Choroid plexus epithelial cell (primary cell): ENCODE measurements around the gene SAMD11.

Source experiments
- DNase-seq: peaks from one replicate; pipeline ENCODE4 v3.0.0-alpha.2; 2010; ENCODE audit warnings: low read depth
- H3K4me3 ChIP-seq: 2 replicates; pipeline ENCODE4 v1.5.1; 2011; ENCODE audit warnings: low read depth, mild to moderate bottlenecking, control low read depth, low read length, moderate library complexity
- CTCF ChIP-seq: conservative IDR thresholded peaks from 2 replicates; pipeline ENCODE4 v1.5.1; 2011; ENCODE audit warnings: low read depth, mild to moderate bottlenecking, control low read depth, inconsistent platforms, low read length, moderate library complexity

SAMD11 gene

GRCh38 chr1:980602-981395 is 57.1 kb downstream of the SAMD11 start:
- DNase-seq = no peak
- no peak for TF ChIP-seq CTCF
- no peak overlapping the region for H3K4me3 ChIP-seq

GRCh38 chr1:981491-981954 is 57.8 kb downstream of the SAMD11 start:
- no peak overlapping the region for H3K4me3 ChIP-seq
- no peak for DNase-seq
- no peak for TF ChIP-seq CTCF

- no peak within 1 kb of the TSS for H3K4me3 ChIP-seq
- TF ChIP-seq CTCF = no peak
- no peak for DNase-seq
Measured at GRCh38 chr1:981955-982558, 58.3 kb downstream of the SAMD11 start, which contains the start of gene PERM1. Gene PERM1 (minus strand): TSS chr1:982093. CDS start chr1:981029, 1,064 bp downstream.

GRCh38 chr1:982765-983436 is 59.2 kb downstream of the SAMD11 start:
- TF ChIP-seq CTCF = no peak
- no peak overlapping the region for H3K4me3 ChIP-seq

GRCh38 chr1:983798-984475 is 60.2 kb downstream of the SAMD11 start:
- peak overlapping the region; percentile 26 for H3K4me3 ChIP-seq
- DNase-seq = no peak
- peak; percentile 80 for TF ChIP-seq CTCF

More at GRCh38 chr1:982765-983436, 59.2 kb downstream of the SAMD11 start:
- no peak for DNase-seq

- TF ChIP-seq CTCF = no peak
- peak overlapping the region; percentile 26 for H3K4me3 ChIP-seq
Measured at GRCh38 chr1:984476-984814, 60.7 kb downstream of the SAMD11 start.

More at GRCh38 chr1:984476-984814, 60.7 kb downstream of the SAMD11 start:
- no peak for DNase-seq
